Cerebellar nuclear complex (tissue), 1 donor: ENCODE results near the gene FAM177A1.

Experiments used
- DNase-seq, 2 experiments: peaks; one replicate each; lab custom pipeline; 2025; lab: John Stamatoyannopoulos, UW

The FAM177A1 gene

GRCh38 chr14:35123388-35123703 is 77.3 kb downstream of the FAM177A1 start:
- DNase-seq, result no peak

- DNase-seq, result no peak
These were observed 78.1 kb downstream of the FAM177A1 start for GRCh38 chr14:35124127-35124526.
